ENCODE data around the gene MATN1.

- TF ChIP-seq POLR2AphosphoS5 (IDR thresholded peaks at IDR 0.05; ENCODE audit: borderline replicate concordance, low read depth, low read length) = no peak
- no peak for TF ChIP-seq EZH2 (IDR thresholded peaks at IDR 0.05)
- no peak for TF ChIP-seq FOXP2 (optimal IDR thresholded peaks at IDR 0.05; ENCODE audit: control extremely low read depth, extremely low read length, insufficient read depth)
Observed at GRCh38 chr1:30726773-30727684, 3.6 kb upstream of the MATN1 start.
